ENCODE data around the gene SEMA4D.
"Not testable (repeated sequence)": the region's sequence is repeated elsewhere in the genome, so short reads cannot be mapped to it uniquely, and the experiment has no call there.

DNA sequence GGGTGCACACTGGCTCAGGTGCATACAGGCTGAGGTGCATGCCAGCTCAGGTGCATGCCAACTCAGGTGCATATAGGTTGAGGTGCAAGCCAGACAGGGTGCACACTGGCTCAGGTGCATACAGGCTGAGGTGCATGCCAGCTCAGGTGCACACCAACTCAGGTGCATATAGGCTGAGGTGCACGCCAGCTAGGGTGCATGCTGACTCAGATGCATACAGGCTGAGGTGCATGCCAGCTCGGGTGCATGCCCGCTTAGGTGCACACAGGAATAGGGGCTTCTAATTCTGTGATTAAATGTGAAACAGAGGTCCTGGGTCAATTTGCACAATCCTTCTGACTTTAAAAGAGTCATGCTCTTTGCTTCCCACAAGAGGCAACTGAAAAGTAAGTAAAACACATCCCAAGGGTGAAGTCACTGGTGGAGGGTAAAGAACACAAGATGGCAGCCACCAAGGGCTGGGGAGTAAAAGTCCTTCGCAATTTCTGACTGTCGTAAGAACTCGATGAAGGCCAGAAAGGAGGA is 26.1 kb downstream of the SEMA4D start:
- TF ChIP-seq, protein P1, sequence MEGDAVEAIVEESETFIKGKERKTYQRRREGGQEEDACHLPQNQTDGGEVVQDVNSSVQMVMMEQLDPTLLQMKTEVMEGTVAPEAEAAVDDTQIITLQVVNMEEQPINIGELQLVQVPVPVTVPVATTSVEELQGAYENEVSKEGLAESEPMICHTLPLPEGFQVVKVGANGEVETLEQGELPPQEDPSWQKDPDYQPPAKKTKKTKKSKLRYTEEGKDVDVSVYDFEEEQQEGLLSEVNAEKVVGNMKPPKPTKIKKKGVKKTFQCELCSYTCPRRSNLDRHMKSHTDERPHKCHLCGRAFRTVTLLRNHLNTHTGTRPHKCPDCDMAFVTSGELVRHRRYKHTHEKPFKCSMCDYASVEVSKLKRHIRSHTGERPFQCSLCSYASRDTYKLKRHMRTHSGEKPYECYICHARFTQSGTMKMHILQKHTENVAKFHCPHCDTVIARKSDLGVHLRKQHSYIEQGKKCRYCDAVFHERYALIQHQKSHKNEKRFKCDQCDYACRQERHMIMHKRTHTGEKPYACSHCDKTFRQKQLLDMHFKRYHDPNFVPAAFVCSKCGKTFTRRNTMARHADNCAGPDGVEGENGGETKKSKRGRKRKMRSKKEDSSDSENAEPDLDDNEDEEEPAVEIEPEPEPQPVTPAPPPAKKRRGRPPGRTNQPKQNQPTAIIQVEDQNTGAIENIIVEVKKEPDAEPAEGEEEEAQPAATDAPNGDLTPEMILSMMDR (IDR thresholded peaks at IDR 0.05; ENCODE audit: borderline replicate concordance, extremely low read depth, low read length, poor library complexity, severe bottlenecking): not testable (repeated sequence)
- TF ChIP-seq EZH2 (IDR thresholded peaks at IDR 0.05; ENCODE audit: borderline replicate concordance, low read depth, low read length, severe bottlenecking): not testable (repeated sequence)
